Spleen (tissue), 7 donors: ENCODE results near the gene CDH19.

Experiments
- POLR2A ChIP-seq, 3 donors: fragments of 450-650 bp; IDR thresholded peaks; one replicate each; pipeline ENCODE4 v1.5.1; 2017; ENCODE audit warnings: antibody characterized with exemption in 3 of 3, mild to moderate bottlenecking in 1 of 3
- POLR2AphosphoS5 ChIP-seq, 3 donors: sonication (generic); formaldehyde crosslinking; IDR thresholded peaks; one replicate each; pipeline ENCODE4 v1.5.1; 2017; ENCODE audit warnings: antibody characterized with exemption in 3 of 3
- TF ChIP-seq, protein P1 (sequence below), 11 experiments: fragments of 200-600 bp in 7 of 11; fragments of 450-650 bp in 4 of 11; sonication (generic) in 4 of 11; IDR thresholded peaks in 8 of 11; conservative IDR thresholded peaks in 3 of 11; 1 replicate in 7 of 11; 2 replicates in 4 of 11; pipeline versions ENCODE4 v1.4.0 to v1.8.0; 2016 to 2021; ENCODE audit warnings: antibody characterized with exemption in 11 of 11, inconsistent platforms in 4 of 11, mild to moderate bottlenecking in 1 of 11
- donor health status: DM: no; HTN: no; CAD: no; lungs with moderate emphysema.
- donor health status: DM: no; HTN: no; CAD: no.
- donor health status: DM: no; HTN: no; CAD: no.

DNA sequence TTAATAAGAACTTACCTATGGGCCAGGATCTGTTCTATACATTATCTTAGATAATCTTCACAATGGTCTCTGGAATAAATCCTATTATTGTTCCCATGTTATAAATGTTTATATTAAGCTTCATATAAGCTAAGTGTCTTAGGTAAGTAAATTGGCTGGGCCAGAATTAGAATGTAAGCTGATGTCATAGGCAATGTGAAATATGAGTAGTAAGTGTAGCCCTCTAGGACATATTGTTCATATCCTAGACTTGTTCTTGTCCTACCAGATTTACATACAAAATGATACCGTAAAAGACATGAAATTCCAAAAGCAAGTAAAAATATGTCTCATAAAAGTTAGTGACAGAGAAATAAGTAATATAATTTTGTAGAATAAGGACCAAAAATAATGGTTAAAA lies 89.9 kb downstream of the CDH19 start:
- TF ChIP-seq POLR2AphosphoS5 (IDR thresholded peaks at IDR 0.05) (no peak), POLR2A (IDR thresholded peaks at IDR 0.05) (no peak)
- TF ChIP-seq, protein P1, sequence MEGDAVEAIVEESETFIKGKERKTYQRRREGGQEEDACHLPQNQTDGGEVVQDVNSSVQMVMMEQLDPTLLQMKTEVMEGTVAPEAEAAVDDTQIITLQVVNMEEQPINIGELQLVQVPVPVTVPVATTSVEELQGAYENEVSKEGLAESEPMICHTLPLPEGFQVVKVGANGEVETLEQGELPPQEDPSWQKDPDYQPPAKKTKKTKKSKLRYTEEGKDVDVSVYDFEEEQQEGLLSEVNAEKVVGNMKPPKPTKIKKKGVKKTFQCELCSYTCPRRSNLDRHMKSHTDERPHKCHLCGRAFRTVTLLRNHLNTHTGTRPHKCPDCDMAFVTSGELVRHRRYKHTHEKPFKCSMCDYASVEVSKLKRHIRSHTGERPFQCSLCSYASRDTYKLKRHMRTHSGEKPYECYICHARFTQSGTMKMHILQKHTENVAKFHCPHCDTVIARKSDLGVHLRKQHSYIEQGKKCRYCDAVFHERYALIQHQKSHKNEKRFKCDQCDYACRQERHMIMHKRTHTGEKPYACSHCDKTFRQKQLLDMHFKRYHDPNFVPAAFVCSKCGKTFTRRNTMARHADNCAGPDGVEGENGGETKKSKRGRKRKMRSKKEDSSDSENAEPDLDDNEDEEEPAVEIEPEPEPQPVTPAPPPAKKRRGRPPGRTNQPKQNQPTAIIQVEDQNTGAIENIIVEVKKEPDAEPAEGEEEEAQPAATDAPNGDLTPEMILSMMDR (IDR thresholded peaks at IDR 0.05 in 8 of 11, conservative IDR thresholded peaks at IDR 0.05 in 3 of 11) = no peak
